ENCODE measurements around the gene IMMP1L. TPM values are rescaled to one million over a fixed set of nuclear protein-coding genes. Genes with fewer than 3 reads are reported as not detected.

IMMP1L gene
- total and polyA plus RNA-seq, 2 of the 8 experiments (the other 6 are each of a cell fraction or from before 2014, with no cell fraction given), result 27.4 to 47.7 TPM

DNA sequence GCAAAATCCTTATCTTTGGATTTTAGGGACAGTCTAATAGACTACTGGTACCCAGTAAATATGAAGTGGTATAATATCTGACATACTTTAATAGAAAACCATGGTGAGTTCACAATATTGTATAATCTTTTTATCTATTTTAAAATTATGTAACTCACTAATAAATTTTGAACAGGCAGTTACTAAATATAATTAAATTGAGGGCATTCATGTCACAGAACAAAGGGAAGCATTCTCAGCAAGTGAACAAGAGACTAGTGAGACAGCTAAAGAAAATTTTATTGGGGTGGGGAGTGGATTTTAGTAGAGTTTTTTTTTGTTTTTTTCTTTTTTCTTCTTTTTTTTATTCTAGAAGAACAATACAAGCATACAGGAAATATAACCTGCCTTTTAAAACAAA lies 84.8 kb downstream of the IMMP1L start (continued):
- TF ChIP-seq CTBP2 (IDR thresholded peaks at IDR 0.05; ENCODE audit: borderline replicate concordance, insufficient read depth, insufficient read length, low read length) (no peak), RXRA (IDR thresholded peaks at IDR 0.05; ENCODE audit: insufficient read depth, low read depth, low read length) (no peak), SIX5 (IDR thresholded peaks at IDR 0.05; ENCODE audit: low read depth, low read length) (no peak), PHF8 (conservative IDR thresholded peaks at IDR 0.05; ENCODE audit: low read depth, low read length) (no peak)

All from H1 (cell line).